ENCODE results near the gene MSLN.

Gene MSLN

GRCh38 chr16:798666-799065 is 38.1 kb downstream of the MSLN start:
- peaks cover 58% of the 10 kb centered on the region for H3K27me3 Mint-ChIP-seq

GRCh38 chr16:799111-799947 is 38.8 kb downstream of the MSLN start:
- Mint-ChIP-seq H3K4me3 (no peak overlapping the region), H3K27ac (peak overlapping the region; percentile 45), H3K27me3 (peaks cover 60% of the 10 kb centered on the region), H3K9me3 (no peaks in the 10 kb centered on the region), H3K4me1 (no peaks in the 10 kb centered on the region), H3K36me3 (peaks cover 10% of the 10 kb centered on the region)
- no peak for DNase-seq
- CTCF ChIA-PET, result no interaction called here

More at GRCh38 chr16:798666-799065, 38.1 kb downstream of the MSLN start:
- CTCF ChIA-PET, result no interaction called here
- peaks cover 10% of the 10 kb centered on the region for H3K36me3 Mint-ChIP-seq
- H3K27ac Mint-ChIP-seq, result no peak overlapping the region
- no peak for DNase-seq
- H3K4me3 Mint-ChIP-seq, result no peak overlapping the region
- H3K9me3 Mint-ChIP-seq, result no peaks in the 10 kb centered on the region
- H3K4me1 Mint-ChIP-seq, result no peaks in the 10 kb centered on the region

- peaks cover 10% of the 10 kb centered on the region for H3K36me3 Mint-ChIP-seq
- H3K27ac Mint-ChIP-seq, result no peak within 1 kb of the TSS
- H3K27me3 Mint-ChIP-seq, result peaks cover 64% of the 10 kb centered on the region
- no peak for DNase-seq
- no peaks in the 10 kb centered on the region for H3K9me3 Mint-ChIP-seq
- H3K4me3 Mint-ChIP-seq, result no peak within 1 kb of the TSS
- H3K4me1 Mint-ChIP-seq, result peaks cover 2% of the 10 kb centered on the region
- CTCF ChIA-PET, result no interaction called here
Observed at GRCh38 chr16:799948-800833, 39.7 kb downstream of the MSLN start, which contains the start of gene GNG13. Gene GNG13, minus strand, starts transcription at chr16:800734. Its CDS starts 1,657 bp downstream, at chr16:799077.

DNA sequence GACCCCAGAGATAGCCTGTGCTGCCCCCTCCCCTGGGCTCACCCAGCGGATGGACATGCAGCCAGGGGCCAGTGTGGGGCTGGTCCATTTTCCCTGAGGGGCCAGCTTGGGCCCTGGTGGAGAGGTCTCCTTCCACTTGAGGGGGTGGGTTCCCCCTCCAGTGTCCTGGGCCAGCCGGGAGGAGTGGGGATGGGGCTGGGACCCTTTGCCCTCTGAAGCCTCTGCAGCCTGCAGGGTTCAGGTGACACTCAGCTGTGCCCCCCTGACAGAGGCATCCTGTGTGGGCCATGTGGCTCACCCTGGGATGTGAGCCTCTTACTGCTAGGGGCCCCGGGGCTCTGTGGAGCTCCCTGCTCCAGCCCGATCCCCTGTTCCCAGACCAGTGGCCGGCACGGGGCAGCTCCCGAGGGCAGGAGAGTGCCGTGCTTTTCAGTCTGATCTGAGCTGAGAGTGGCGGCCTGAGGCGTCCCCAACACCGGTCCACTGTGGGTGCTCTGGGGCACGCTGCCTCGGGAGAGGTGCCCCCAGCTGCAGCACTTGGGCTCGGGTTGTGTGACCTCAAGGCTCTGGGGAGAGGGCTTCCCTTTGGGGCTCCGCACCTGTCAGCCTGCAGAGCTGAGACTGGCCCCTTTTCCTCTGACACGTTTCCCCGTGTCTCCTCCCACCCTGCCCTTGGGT is 40.4 kb downstream of the MSLN start:
- peaks cover 64% of the 10 kb centered on the region for H3K27me3 Mint-ChIP-seq
- DNase-seq, result no peak
- H3K36me3 Mint-ChIP-seq, result peaks cover 10% of the 10 kb centered on the region
- CTCF ChIA-PET, result interaction anchor here (0.9 to 1.1 kb wide), 2 partner anchors 16 to 88 kb away, joined by 3 to 4 read pairs; no protein-coding TSS in a partner anchor
- H3K9me3 Mint-ChIP-seq, result no peaks in the 10 kb centered on the region
- H3K27ac Mint-ChIP-seq, result no peak overlapping the region
- H3K4me3 Mint-ChIP-seq, result no peak overlapping the region
- peaks cover 4% of the 10 kb centered on the region for H3K4me1 Mint-ChIP-seq

GRCh38 chr16:801584-802363 is 41.2 kb downstream of the MSLN start:
- Mint-ChIP-seq H3K4me3 (no peak overlapping the region), H3K36me3 (peaks cover 9% of the 10 kb centered on the region), H3K27ac (no peak overlapping the region), H3K9me3 (no peaks in the 10 kb centered on the region), H3K27me3 (peaks cover 64% of the 10 kb centered on the region), H3K4me1 (peaks cover 6% of the 10 kb centered on the region)
- no peak for DNase-seq
- CTCF ChIA-PET, result interaction anchor here (0.9 to 1.1 kb wide), 2 partner anchors 17 to 89 kb away, joined by 3 to 4 read pairs; no protein-coding TSS in a partner anchor

GRCh38 chr16:802461-802860 is 41.9 kb downstream of the MSLN start:
- CTCF ChIA-PET, result no interaction called here
- H3K36me3 Mint-ChIP-seq, result peaks cover 3% of the 10 kb centered on the region
- peaks cover 64% of the 10 kb centered on the region for H3K27me3 Mint-ChIP-seq
- no peak overlapping the region for H3K27ac Mint-ChIP-seq
- H3K4me1 Mint-ChIP-seq, result peaks cover 10% of the 10 kb centered on the region
- no peak for DNase-seq
- H3K9me3 Mint-ChIP-seq, result no peaks in the 10 kb centered on the region
- H3K4me3 Mint-ChIP-seq, result no peak overlapping the region

- no peak for DNase-seq
- Mint-ChIP-seq H3K36me3 (peaks cover 8% of the 10 kb centered on the region), H3K4me1 (peaks cover 14% of the 10 kb centered on the region), H3K27ac (no peak overlapping the region), H3K4me3 (no peak overlapping the region), H3K9me3 (no peaks in the 10 kb centered on the region), H3K27me3 (peaks cover 62% of the 10 kb centered on the region)
- CTCF ChIA-PET, result interaction anchor here (0.6 kb wide), 2 partner anchors 17 to 1337 kb away, joined by 3 to 4 read pairs; no protein-coding TSS in a partner anchor
Observed at GRCh38 chr16:802914-803753, 42.6 kb downstream of the MSLN start.

- DNase-seq, result no peak
- H3K4me1 Mint-ChIP-seq, result peaks cover 19% of the 10 kb centered on the region
- H3K27ac Mint-ChIP-seq, result no peak overlapping the region
- no peaks in the 10 kb centered on the region for H3K9me3 Mint-ChIP-seq
- H3K27me3 Mint-ChIP-seq, result peaks cover 56% of the 10 kb centered on the region
- H3K4me3 Mint-ChIP-seq, result no peak overlapping the region
- peaks cover 4% of the 10 kb centered on the region for H3K36me3 Mint-ChIP-seq
- CTCF ChIA-PET, result interaction anchor here (0.6 kb wide), 2 partner anchors 18 to 1336 kb away, joined by 3 to 4 read pairs; no protein-coding TSS in a partner anchor
Observed at GRCh38 chr16:803754-804080, 43.2 kb downstream of the MSLN start.

DNA sequence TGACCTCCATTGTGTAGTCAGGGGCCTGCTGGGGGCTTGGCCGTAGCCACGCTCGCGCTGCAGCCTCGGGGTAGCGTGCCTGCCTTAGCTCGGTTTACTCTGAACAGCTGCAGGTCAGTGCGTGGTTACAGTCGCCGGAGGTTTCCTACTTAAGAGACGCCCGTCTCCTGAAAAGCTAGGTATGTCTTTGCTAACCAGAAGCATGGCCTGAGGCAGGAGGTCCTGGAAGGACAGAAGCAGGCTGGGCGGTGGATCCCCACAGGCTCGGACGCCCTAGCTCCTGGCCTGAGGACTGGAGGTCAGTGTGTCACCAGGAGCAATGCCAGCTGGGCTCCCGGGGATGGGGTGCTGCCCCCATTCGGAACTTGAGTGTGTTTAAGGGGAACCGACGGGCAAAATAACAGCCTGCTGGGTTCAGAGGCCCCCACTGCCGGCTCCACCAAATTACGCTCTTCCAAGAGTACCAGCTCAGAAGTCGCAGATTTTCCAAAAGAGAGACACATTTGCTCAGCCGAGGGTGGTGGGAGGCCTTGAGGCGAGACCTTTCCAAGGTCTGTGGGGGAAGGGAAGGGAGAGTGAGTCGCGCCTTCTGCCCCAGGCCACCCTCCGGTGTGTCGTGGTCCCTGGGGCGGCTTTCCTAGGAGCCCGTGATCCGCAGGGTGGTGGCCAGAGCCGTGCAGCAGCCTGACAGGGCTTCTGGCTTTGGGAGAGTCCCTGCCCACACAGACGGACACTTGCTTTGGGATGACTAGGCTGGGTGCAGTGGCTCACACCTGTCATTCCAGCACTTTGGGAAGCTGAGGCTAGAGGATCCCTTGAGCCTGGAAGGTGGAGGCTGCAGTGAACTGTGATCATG is 43.9 kb downstream of the MSLN start:
- Mint-ChIP-seq H3K9me3 (no peaks in the 10 kb centered on the region), H3K27ac (peak overlapping the region; percentile 25), H3K4me3 (no peak overlapping the region), H3K27me3 (peaks cover 52% of the 10 kb centered on the region), H3K4me1 (peaks cover 19% of the 10 kb centered on the region), H3K36me3 (peaks cover 4% of the 10 kb centered on the region)
- CTCF ChIA-PET, result interaction anchor here (0.6 kb wide), 1 partner anchor 1336 kb away, joined by 4 read pairs; no protein-coding TSS in a partner anchor
- no peak for DNase-seq

DNA sequence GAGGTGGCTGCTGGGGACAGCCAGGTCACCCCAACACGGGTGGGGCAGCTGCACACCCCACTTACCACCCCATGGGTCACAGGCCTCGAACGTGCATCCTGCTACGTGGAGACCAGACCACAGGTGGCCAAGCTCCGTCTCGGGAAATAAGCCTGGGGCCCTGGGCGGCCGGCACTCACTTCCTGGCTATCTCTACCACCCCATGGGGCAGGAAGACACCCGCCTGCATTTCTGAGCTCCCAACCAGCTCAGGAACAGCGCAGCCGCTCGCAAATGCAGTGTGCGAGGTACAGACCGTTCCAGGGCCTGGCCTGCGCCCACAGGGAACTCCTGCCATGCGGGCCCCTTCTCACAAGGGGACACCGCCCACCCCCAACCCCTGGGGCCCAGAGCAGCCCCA is 44.9 kb downstream of the MSLN start:
- Mint-ChIP-seq H3K4me1 (peaks cover 19% of the 10 kb centered on the region), H3K27me3 (peaks cover 51% of the 10 kb centered on the region), H3K4me3 (no peak overlapping the region), H3K9me3 (no peaks in the 10 kb centered on the region), H3K36me3 (peaks cover 4% of the 10 kb centered on the region), H3K27ac (no peak overlapping the region)
- CTCF ChIA-PET, result no interaction called here
- DNase-seq, result no peak

DNA sequence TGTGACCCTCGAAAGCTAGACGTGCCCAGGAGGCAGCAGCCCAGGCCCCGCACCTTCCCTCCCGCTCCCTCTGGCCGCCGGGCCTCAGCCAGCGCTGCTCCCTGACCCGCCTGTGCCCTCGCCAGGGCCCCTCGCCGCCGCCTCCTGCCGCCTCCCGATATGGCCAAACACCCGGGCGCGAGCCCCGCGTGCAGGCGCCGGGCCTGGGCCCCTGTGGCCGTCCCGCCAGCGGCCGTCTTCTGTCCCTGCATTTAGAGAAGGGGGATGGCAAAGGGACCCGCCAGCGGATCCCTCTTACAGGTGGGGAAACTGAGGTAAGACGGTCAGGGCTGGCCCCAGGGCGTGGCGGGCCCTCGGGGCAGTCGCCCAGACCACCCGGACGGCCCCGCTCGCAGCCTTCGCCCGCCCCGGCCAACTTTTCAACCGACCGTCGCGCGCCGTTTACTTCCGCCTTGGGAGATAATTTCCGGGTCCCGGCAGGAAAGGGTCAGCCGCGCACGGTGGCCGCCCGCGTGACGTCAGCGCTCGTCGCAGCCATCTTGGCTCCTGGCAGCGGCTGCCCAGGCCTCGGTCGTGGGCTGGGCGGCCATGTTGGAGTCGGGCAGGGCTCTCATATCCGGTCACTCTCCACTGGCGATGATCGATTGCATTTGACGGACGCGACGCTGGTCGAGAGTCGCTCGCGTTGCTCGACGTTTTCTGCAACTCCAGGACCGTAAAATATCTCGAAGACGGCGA is 47.0 kb downstream of the MSLN start:
- peak; percentile 92 for DNase-seq
- Mint-ChIP-seq H3K36me3 (peaks cover 4% of the 10 kb centered on the region), H3K27ac (peak overlapping the region; percentile 94), H3K9me3 (no peaks in the 10 kb centered on the region), H3K4me1 (peaks cover 19% of the 10 kb centered on the region), H3K27me3 (peaks cover 46% of the 10 kb centered on the region), H3K4me3 (peak overlapping the region; percentile 98)
- CTCF ChIA-PET, result no interaction called here

DNA sequence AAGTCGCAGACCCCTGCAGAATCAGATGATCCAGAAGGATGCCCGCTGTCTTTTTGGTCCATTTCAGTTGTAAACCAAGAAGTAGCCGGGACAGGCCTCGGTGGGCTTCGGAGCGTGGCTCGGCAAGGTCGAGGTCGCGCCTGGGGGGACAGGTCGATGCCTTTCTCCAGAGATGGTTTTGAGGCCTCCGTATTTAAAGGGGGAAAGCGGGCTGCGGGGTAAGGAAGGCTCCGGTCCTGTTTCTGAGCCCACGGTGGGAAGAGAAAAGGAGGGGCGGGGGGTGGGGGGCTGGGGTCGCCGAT is 47.5 kb downstream of the MSLN start:
- H3K27ac Mint-ChIP-seq, result peak overlapping the region; percentile 94
- H3K4me1 Mint-ChIP-seq, result peaks cover 21% of the 10 kb centered on the region
- peak overlapping the region; percentile 98 for H3K4me3 Mint-ChIP-seq
- H3K27me3 Mint-ChIP-seq, result peaks cover 46% of the 10 kb centered on the region
- H3K9me3 Mint-ChIP-seq, result no peaks in the 10 kb centered on the region
- CTCF ChIA-PET, result no interaction called here
- H3K36me3 Mint-ChIP-seq, result peaks cover 4% of the 10 kb centered on the region
- DNase-seq, result no peak
